GM12865 (cell line): ENCODE data around the gene SIM2.

ENCODE experiments used
- DNase-seq: peaks from one replicate; pipeline ENCODE4 v3.0.0; 2010; ENCODE audit warnings: low read depth
- H3K4me3 ChIP-seq: 2 replicates; pipeline ENCODE4 v1.5.1; 2011; ENCODE audit warnings: mild to moderate bottlenecking, low read depth, low read length, control low read depth
- TF ChIP-seq, protein P1 (sequence below): IDR thresholded peaks from 2 replicates; pipeline ENCODE4 v1.5.1; 2011; ENCODE audit warnings: low read length, control low read depth, low read depth, inconsistent platforms; ENCODE audit not compliant: insufficient read depth; ENCODE audit errors: missing control alignments

Gene SIM2

DNA sequence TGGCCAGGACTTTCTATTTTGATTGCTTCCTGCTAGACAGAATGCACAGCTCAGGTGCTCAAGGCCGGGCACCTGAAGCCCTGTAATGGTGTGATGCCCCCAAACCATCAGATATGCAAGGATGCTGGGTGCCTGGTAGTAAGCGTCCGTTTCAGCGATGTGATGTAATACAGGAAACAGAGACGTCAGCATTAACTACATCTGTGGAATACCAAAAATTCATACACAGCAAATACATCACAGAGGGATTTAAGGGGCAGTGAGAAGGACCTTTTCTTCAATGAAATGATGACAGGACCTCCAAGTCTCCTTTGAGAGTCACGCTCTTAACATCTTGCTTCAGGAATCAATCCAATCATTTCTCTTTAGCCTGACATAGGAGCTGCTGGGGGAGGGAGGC, 64.4 kb downstream of the SIM2 start:
- TF ChIP-seq, protein P1, sequence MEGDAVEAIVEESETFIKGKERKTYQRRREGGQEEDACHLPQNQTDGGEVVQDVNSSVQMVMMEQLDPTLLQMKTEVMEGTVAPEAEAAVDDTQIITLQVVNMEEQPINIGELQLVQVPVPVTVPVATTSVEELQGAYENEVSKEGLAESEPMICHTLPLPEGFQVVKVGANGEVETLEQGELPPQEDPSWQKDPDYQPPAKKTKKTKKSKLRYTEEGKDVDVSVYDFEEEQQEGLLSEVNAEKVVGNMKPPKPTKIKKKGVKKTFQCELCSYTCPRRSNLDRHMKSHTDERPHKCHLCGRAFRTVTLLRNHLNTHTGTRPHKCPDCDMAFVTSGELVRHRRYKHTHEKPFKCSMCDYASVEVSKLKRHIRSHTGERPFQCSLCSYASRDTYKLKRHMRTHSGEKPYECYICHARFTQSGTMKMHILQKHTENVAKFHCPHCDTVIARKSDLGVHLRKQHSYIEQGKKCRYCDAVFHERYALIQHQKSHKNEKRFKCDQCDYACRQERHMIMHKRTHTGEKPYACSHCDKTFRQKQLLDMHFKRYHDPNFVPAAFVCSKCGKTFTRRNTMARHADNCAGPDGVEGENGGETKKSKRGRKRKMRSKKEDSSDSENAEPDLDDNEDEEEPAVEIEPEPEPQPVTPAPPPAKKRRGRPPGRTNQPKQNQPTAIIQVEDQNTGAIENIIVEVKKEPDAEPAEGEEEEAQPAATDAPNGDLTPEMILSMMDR: no peak
- no peak for DNase-seq
- H3K4me3 ChIP-seq: no peak overlapping the region

DNA sequence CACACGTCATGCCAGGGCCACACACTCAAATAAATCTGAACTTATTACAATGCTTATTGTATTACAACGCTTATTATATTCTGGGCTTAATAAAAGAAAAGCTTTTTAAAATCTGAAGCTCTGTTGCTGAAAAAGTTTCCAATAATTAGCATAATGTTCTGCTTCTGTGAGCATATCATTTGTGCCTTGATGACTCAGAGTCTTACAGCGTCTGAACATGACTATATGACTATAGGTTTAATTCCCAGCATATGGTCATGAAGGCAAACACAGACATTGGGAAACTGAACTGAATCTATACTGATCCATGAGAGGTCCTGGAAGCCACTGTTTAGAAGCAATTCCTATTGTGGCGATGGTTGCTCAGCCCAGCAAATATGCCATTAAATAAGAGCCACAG, 66.3 kb downstream of the SIM2 start:
- TF ChIP-seq, protein P1: no peak
- DNase-seq: no peak
- H3K4me3 ChIP-seq: no peak overlapping the region

DNA sequence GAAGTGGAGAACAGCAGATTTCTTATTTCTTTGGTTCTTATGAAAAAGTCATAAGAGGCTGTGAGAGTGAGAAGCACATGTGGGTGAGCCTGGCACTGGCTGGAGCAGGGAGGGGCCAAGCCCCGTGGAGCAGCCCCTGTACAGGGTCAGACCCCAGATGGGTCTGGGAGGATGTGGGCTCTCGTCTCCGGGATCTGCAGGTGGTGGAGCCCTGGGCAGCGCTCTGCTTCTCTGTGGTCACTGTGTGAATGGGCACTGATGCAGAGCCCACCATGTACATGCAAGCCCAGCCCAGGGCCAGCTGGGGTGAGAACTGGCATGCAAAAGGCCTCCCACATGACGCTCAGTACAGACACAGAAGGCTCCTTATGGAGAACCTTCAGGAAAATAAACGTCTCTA, 67.6 kb downstream of the SIM2 start:
- no peak overlapping the region for H3K4me3 ChIP-seq
- TF ChIP-seq, protein P1: no peak
- DNase-seq: no peak

DNA sequence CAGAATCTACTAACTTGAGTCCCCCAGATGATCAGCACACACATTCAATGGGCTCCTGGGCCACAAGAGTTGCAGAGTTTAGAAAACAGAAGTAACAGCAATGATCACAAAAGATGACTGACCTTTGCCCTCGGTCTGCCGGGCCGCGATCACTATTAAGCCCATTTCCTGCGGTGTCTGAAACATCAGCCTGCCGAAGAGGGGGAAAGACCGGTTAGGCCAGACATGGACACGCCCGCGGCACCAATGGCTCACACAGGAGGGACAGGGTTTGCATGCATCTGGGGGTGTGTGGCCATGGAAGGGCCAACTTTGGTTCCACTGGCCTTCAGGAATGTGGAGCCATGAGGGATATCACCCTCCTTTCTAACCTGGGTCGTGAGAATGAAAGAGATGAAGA, 68.2 kb downstream of the SIM2 start:
- no peak for DNase-seq
- TF ChIP-seq, protein P1: no peak
- no peak overlapping the region for H3K4me3 ChIP-seq

DNA sequence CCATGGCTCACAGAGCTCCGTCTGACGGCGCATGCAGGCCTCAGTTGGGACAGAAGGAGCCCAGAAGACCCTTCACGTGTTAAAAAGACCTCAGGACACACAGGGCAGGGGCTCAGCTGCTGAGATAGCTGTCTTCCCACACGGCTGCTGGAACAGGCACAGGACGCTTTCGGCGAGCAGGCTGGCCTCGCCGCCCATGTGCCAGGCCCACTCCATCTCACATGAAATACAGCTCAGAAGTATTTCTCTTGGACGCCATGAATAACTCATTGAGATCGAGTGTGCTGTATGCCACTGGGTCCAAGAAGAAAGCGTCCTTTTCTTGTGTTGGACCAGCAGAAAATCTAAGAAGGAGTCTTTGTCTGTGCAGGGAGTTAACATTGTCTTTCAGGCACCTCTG, 69.6 kb downstream of the SIM2 start:
- no peak overlapping the region for H3K4me3 ChIP-seq
- TF ChIP-seq, protein P1: no peak
- DNase-seq: no peak

DNA sequence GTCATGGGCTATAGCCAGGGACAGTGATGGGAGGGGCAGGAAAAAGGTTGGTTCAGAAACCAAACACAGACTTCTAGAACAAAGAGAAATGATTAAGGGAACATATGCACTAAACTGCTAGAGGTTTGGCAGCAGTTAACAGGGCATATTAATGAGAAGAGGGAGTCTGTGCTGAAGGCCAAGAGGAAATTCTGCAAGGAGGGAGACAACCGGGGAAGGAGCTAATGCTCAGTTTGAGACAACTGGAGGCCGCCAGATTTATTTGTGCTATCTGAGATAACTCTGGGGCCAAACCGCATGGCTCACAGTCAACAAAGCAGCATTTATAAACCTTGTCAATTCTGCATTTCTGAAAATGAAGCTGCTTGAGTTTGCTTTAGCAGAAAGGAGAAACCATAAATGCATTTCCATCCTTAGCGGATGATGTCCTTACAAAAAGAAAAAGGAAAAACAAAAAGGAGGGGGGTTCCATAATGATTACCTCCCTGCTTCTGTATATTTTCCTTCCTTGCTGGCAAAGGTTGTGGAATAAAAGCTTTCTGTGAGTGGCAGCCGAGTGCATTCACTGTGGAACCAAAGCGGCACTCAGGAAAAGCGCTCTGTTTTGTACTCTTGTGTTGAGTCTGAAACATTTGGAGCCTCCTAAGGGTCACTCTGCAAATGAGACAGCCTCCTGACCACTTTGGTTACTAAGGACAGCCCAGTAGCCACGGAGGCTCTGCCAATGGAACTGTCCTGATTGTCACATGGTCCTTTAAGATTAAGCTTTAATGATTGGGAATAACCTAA, 70.3 kb downstream of the SIM2 start:
- TF ChIP-seq, protein P1: no peak
- no peak overlapping the region for H3K4me3 ChIP-seq
- DNase-seq: no peak

DNA sequence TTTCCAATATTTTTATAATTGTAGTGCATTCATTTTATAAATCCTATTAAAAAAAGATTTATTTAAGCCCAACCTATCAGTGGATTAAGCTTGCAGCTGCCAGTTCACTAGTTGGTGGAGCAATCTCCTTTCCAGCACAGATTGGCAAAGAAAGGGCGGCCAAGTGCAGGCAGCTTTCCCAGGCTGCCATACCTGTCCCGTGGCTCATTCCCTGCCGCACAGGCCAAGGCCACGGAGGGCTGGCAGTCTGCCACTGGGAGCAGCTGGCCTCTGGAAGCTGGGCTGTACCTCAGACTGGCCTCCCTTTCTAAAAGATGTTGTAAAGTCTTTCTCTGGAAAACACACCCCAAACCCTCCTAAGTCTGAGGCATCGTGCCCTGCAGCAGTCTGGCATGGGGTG, 74.2 kb downstream of the SIM2 start:
- no peak for DNase-seq
- H3K4me3 ChIP-seq: no peak overlapping the region
- TF ChIP-seq, protein P1: no peak
